Mammary epithelial cell (primary cell): ENCODE measurements around the gene KIAA0319L.

Source experiments
- EZH2 ChIP-seq: IDR thresholded peaks from 2 replicates; pipeline ENCODE4 v1.6.1; 2012; ENCODE audit warnings: low read length, inconsistent platforms, borderline replicate concordance
- TF ChIP-seq, protein P1 (sequence below), 2 donors: IDR thresholded peaks in 1 of 2; conservative IDR thresholded peaks in 1 of 2; 2 replicates each; pipeline ENCODE4 v1.5.1; 2011 to 2012; ENCODE audit warnings: inconsistent platforms in 2 of 2, low read length in 2 of 2, mild to moderate bottlenecking in 2 of 2, control low read depth in 1 of 2, low read depth in 1 of 2; ENCODE audit not compliant: insufficient read depth in 1 of 2; ENCODE audit errors: extremely low read depth in 1 of 2

DNA sequence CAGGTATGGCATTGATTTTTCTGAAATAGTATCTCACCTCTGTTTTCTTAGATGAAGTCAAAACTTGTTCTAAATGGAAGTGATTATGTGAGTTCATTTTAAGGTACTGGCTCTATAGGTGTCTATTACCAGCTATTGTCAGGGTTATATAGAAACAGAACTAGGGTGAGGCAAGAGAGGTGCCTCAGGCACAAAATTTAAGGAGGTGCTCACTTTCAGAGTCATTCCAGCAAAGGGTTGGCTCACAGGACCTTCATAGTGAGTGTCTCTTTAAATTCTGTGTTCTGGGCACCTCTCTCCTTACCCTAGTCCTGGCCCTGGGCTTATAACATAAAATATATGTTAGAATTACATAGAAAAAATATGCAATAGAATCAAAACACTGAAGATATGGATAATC, 49.3 kb downstream of the KIAA0319L start:
- TF ChIP-seq, protein P1, sequence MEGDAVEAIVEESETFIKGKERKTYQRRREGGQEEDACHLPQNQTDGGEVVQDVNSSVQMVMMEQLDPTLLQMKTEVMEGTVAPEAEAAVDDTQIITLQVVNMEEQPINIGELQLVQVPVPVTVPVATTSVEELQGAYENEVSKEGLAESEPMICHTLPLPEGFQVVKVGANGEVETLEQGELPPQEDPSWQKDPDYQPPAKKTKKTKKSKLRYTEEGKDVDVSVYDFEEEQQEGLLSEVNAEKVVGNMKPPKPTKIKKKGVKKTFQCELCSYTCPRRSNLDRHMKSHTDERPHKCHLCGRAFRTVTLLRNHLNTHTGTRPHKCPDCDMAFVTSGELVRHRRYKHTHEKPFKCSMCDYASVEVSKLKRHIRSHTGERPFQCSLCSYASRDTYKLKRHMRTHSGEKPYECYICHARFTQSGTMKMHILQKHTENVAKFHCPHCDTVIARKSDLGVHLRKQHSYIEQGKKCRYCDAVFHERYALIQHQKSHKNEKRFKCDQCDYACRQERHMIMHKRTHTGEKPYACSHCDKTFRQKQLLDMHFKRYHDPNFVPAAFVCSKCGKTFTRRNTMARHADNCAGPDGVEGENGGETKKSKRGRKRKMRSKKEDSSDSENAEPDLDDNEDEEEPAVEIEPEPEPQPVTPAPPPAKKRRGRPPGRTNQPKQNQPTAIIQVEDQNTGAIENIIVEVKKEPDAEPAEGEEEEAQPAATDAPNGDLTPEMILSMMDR (conservative IDR thresholded peaks at IDR 0.05 in 1 of 2, IDR thresholded peaks at IDR 0.05 in 1 of 2; ENCODE audit: extremely low read depth in 1 of 2, insufficient read depth in 1 of 2, low read depth in 1 of 2, low read length in 2 of 2) = no peak
- TF ChIP-seq EZH2 = no peak
